SK-N-SH treated with all-trans-retinoic acid at 6 μM for 48 hours (cell line): ENCODE data around the gene PPP4R4.

Experiments used
- ATAC-seq: fragments of 200-7000 bp; cut with Tn5 transposase; 3 replicates; pipeline ENCODE4 v1.9.1; 2020; ENCODE audit warnings: mild to moderate bottlenecking, moderate library complexity
- ARNTL ChIP-seq: fragments of 450-650 bp; formaldehyde crosslinking; IDR thresholded peaks from 2 replicates; pipeline ENCODE4 v1.5.0; 2020; ENCODE audit warnings: low read depth, mild to moderate bottlenecking, moderate library complexity, borderline replicate concordance
- CSDC2 ChIP-seq: fragments of 250-450 bp; sonication (Bioruptor Pico); IDR thresholded peaks from 2 replicates; pipeline ENCODE4 v1.5.0; 2020; ENCODE audit warnings: mild to moderate bottlenecking, moderate library complexity
- CSRNP3 ChIP-seq: fragments of 250-450 bp; sonication (Bioruptor Pico); IDR thresholded peaks from 2 replicates; pipeline ENCODE4 v1.5.1; 2021; ENCODE audit warnings: mild to moderate bottlenecking, moderate library complexity
- ESRRG ChIP-seq: fragments of 250-450 bp; sonication (Bioruptor Pico); IDR thresholded peaks from 2 replicates; pipeline ENCODE4 v1.6.1; 2021; ENCODE audit warnings: mild to moderate bottlenecking
- GLIS3 ChIP-seq: fragments of 250-450 bp; sonication (Bioruptor Pico); IDR thresholded peaks from 2 replicates; pipeline ENCODE4 v1.5.0; 2020; ENCODE audit warnings: mild to moderate bottlenecking, moderate library complexity
- ISL1 ChIP-seq: fragments of 250-450 bp; sonication (Bioruptor Pico); IDR thresholded peaks from 2 replicates; pipeline ENCODE4 v2.1.2; 2022; ENCODE audit warnings: mild to moderate bottlenecking, moderate library complexity
- OSR1 ChIP-seq: fragments of 250-450 bp; sonication (Bioruptor Pico); IDR thresholded peaks from 2 replicates; pipeline ENCODE4 v1.8.0; 2022; ENCODE audit warnings: moderate library complexity, mild to moderate bottlenecking, inconsistent platforms
- PPARA ChIP-seq: fragments of 250-450 bp; sonication (Bioruptor Pico); IDR thresholded peaks from 2 replicates; pipeline ENCODE4 v1.5.0; 2020; ENCODE audit warnings: mild to moderate bottlenecking, borderline replicate concordance
- RARB ChIP-seq: fragments of 250-450 bp; sonication (Bioruptor Pico); IDR thresholded peaks from 2 replicates; pipeline ENCODE4 v1.8.0; 2021; ENCODE audit warnings: mild to moderate bottlenecking, moderate library complexity
- SNAI2 ChIP-seq: fragments of 250-450 bp; sonication (Bioruptor Pico); IDR thresholded peaks from 2 replicates; pipeline ENCODE4 v1.5.0; 2020; ENCODE audit warnings: mild to moderate bottlenecking, moderate library complexity
- TCF4 ChIP-seq: fragments of 250-450 bp; sonication (Bioruptor Pico); IDR thresholded peaks from 2 replicates; pipeline ENCODE4 v1.8.0; 2021; ENCODE audit warnings: mild to moderate bottlenecking, moderate library complexity, borderline replicate concordance
- TOX ChIP-seq: fragments of 250-450 bp; sonication (Bioruptor Pico); IDR thresholded peaks from 2 replicates; pipeline ENCODE4 v1.8.0; 2021; ENCODE audit warnings: mild to moderate bottlenecking, moderate library complexity, borderline replicate concordance
- ZC3H10 ChIP-seq: fragments of 250-450 bp; sonication (Bioruptor Pico); IDR thresholded peaks from 2 replicates; pipeline ENCODE4 v1.5.1; 2021; ENCODE audit warnings: mild to moderate bottlenecking, moderate library complexity
- ZFP3 ChIP-seq: fragments of 250-450 bp; sonication (Bioruptor Pico); IDR thresholded peaks from 2 replicates; pipeline ENCODE4 v1.5.0; 2020; ENCODE audit warnings: mild to moderate bottlenecking, moderate library complexity
- ZFP30 ChIP-seq: fragments of 450-650 bp; formaldehyde crosslinking; IDR thresholded peaks from 2 replicates; pipeline ENCODE4 v1.5.0; 2022; ENCODE audit warnings: mild to moderate bottlenecking, moderate library complexity
- ZNF565 ChIP-seq: fragments of 450-650 bp; formaldehyde crosslinking; conservative IDR thresholded peaks from 2 replicates; pipeline ENCODE4 v1.5.0; 2020; ENCODE audit warnings: low read depth, mild to moderate bottlenecking, moderate library complexity
- ZNF70 ChIP-seq: fragments of 450-650 bp; formaldehyde crosslinking; IDR thresholded peaks from 2 replicates; pipeline ENCODE4 v1.5.0; 2020; ENCODE audit warnings: mild to moderate bottlenecking, moderate library complexity
- ZNF8 ChIP-seq: fragments of 450-650 bp; formaldehyde crosslinking; IDR thresholded peaks from 2 replicates; pipeline ENCODE4 v1.5.0; 2020; ENCODE audit warnings: mild to moderate bottlenecking, moderate library complexity
- TF ChIP-seq, protein P1 (sequence below): fragments of 250-450 bp; sonication (Bioruptor Pico); IDR thresholded peaks from 2 replicates; pipeline ENCODE4 v1.5.1; 2020; ENCODE audit warnings: low read depth, mild to moderate bottlenecking, moderate library complexity
- TF ChIP-seq, protein P2 (sequence below): fragments of 250-450 bp; sonication (Bioruptor Pico); IDR thresholded peaks from 2 replicates; pipeline ENCODE4 v1.5.0; 2020; ENCODE audit warnings: mild to moderate bottlenecking, moderate library complexity
- TF ChIP-seq, protein P3 (sequence below): fragments of 250-450 bp; sonication (Bioruptor Pico); IDR thresholded peaks from 2 replicates; pipeline ENCODE4 v1.8.0; 2021; ENCODE audit warnings: low read depth, mild to moderate bottlenecking, moderate library complexity, borderline replicate concordance
- TF ChIP-seq, protein P4 (sequence below): fragments of 250-450 bp; sonication (Bioruptor Pico); IDR thresholded peaks from 2 replicates; pipeline ENCODE4 v1.8.0; 2020; ENCODE audit warnings: mild to moderate bottlenecking, moderate library complexity, borderline replicate concordance

Gene PPP4R4

GRCh38 chr14:94177806-94178205, 3.7 kb downstream of the PPP4R4 start:
- TF ChIP-seq PPARA (CRISPR knock-in tag) (no peak), ZNF70 (CRISPR knock-in tag) (no peak), OSR1 (CRISPR knock-in tag) (no peak), ZC3H10 (no peak), ZNF8 (no peak), TCF4 (no peak), ZNF565 (CRISPR knock-in tag) (no peak), SNAI2 (CRISPR knock-in tag) (no peak), RARB (no peak), ESRRG (CRISPR knock-in tag) (no peak), ISL1 (CRISPR knock-in tag) (no peak), ZFP30 (CRISPR knock-in tag) (no peak), ARNTL (CRISPR knock-in tag) (no peak)
- TF ChIP-seq, protein P1, sequence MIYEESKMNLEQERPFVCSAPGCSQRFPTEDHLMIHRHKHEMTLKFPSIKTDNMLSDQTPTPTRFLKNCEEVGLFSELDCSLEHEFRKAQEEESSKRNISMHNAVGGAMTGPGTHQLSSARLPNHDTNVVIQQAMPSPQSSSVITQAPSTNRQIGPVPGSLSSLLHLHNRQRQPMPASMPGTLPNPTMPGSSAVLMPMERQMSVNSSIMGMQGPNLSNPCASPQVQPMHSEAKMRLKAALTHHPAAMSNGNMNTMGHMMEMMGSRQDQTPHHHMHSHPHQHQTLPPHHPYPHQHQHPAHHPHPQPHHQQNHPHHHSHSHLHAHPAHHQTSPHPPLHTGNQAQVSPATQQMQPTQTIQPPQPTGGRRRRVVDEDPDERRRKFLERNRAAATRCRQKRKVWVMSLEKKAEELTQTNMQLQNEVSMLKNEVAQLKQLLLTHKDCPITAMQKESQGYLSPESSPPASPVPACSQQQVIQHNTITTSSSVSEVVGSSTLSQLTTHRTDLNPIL, result no peak
- TF ChIP-seq, protein P2, sequence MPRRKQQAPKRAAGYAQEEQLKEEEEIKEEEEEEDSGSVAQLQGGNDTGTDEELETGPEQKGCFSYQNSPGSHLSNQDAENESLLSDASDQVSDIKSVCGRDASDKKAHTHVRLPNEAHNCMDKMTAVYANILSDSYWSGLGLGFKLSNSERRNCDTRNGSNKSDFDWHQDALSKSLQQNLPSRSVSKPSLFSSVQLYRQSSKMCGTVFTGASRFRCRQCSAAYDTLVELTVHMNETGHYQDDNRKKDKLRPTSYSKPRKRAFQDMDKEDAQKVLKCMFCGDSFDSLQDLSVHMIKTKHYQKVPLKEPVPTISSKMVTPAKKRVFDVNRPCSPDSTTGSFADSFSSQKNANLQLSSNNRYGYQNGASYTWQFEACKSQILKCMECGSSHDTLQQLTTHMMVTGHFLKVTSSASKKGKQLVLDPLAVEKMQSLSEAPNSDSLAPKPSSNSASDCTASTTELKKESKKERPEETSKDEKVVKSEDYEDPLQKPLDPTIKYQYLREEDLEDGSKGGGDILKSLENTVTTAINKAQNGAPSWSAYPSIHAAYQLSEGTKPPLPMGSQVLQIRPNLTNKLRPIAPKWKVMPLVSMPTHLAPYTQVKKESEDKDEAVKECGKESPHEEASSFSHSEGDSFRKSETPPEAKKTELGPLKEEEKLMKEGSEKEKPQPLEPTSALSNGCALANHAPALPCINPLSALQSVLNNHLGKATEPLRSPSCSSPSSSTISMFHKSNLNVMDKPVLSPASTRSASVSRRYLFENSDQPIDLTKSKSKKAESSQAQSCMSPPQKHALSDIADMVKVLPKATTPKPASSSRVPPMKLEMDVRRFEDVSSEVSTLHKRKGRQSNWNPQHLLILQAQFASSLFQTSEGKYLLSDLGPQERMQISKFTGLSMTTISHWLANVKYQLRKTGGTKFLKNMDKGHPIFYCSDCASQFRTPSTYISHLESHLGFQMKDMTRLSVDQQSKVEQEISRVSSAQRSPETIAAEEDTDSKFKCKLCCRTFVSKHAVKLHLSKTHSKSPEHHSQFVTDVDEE (CRISPR knock-in tag), result no peak
- ATAC-seq, result no peak

DNA sequence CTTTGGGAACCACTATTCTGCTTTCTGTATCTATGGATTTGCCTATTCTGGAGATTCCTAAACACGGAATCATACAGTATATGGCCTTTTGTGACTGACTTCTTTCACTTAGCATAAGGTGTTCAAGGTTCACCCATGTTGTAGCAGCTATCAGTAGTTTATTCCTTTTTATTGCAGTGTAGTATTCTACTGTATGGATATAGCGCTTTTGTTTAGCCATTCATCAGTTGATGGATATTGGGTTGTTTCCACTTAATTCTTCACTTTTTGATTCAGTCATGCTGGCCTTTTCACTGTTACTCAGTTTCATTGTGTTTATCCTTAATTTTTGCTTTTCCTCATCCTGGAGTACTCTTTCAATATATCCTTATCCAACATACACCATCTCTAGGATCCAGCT, 5.1 kb downstream of the PPP4R4 start:
- TF ChIP-seq OSR1 (CRISPR knock-in tag) (no peak), ISL1 (CRISPR knock-in tag) (no peak), SNAI2 (CRISPR knock-in tag) (no peak), ZFP30 (CRISPR knock-in tag) (no peak), CSRNP3 (no peak), ZNF565 (CRISPR knock-in tag) (no peak), ZFP3 (no peak), ZC3H10 (no peak)
- TF ChIP-seq, protein P1, result no peak
- TF ChIP-seq, protein P3, sequence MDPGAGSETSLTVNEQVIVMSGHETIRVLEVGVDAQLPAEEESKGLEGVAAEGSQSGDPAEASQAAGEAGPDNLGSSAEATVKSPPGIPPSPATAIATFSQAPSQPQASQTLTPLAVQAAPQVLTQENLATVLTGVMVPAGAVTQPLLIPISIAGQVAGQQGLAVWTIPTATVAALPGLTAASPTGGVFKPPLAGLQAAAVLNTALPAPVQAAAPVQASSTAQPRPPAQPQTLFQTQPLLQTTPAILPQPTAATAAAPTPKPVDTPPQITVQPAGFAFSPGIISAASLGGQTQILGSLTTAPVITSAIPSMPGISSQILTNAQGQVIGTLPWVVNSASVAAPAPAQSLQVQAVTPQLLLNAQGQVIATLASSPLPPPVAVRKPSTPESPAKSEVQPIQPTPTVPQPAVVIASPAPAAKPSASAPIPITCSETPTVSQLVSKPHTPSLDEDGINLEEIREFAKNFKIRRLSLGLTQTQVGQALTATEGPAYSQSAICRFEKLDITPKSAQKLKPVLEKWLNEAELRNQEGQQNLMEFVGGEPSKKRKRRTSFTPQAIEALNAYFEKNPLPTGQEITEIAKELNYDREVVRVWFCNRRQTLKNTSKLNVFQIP, result no peak
- ATAC-seq, result no peak

DNA sequence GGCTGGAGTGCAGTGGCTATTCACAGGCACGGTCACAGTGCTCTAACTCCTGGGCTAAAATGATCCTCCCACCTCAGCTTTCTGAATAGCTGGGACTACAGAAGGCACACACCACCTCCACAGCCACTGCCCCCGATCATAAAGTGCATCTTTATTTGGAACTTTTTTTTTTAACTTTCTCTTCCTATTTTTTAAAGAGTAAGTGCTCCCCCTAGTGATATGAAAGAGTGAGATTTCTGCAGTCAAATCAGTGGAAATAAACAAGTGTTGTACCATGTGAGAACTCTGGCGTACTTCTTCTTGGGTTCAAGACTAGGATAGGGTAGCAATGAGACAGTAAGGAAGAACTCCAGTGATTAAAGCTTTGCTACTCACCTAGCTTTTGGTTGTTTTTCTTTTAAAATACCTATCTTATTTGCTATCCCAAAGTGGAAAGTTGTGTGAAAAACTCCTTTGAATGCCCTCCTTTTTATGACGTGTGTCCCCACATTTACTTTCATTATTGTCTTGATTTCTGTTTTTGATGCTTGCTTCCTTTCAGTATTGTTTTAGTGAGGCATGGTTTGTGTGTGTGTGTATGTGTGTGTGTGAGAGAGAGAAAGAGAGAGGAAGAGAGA, 6.6 kb downstream of the PPP4R4 start:
- TF ChIP-seq ARNTL (CRISPR knock-in tag) (no peak), ZFP30 (CRISPR knock-in tag) (no peak), PPARA (CRISPR knock-in tag) (no peak), CSDC2 (no peak), ZNF8 (no peak), RARB (no peak), TOX (CRISPR knock-in tag) (no peak), ISL1 (CRISPR knock-in tag) (no peak), GLIS3 (CRISPR knock-in tag) (no peak), CSRNP3 (no peak)
- TF ChIP-seq, protein P1, result no peak
- TF ChIP-seq, protein P4, sequence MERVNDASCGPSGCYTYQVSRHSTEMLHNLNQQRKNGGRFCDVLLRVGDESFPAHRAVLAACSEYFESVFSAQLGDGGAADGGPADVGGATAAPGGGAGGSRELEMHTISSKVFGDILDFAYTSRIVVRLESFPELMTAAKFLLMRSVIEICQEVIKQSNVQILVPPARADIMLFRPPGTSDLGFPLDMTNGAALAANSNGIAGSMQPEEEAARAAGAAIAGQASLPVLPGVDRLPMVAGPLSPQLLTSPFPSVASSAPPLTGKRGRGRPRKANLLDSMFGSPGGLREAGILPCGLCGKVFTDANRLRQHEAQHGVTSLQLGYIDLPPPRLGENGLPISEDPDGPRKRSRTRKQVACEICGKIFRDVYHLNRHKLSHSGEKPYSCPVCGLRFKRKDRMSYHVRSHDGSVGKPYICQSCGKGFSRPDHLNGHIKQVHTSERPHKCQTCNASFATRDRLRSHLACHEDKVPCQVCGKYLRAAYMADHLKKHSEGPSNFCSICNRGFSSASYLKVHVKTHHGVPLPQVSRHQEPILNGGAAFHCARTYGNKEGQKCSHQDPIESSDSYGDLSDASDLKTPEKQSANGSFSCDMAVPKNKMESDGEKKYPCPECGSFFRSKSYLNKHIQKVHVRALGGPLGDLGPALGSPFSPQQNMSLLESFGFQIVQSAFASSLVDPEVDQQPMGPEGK (CRISPR knock-in tag), result no peak
- TF ChIP-seq, all 23 proteins: peak for 0

More for the DNA sequence above, 6.6 kb downstream of the PPP4R4 start:
- ATAC-seq, result peak; percentile 92
